Left ventricle myocardium superior (tissue), 1 donor: ENCODE results near the gene CAMK2D. TPM values are rescaled to one million over a fixed set of nuclear protein-coding genes. Genes with fewer than 3 reads are reported as not detected.

Source experiments
- ATAC-seq: fragments of 200-7000 bp; cut with Tn5 transposase; one replicate; pipeline ENCODE4 v1.9.1; 2020; ENCODE audit warnings: mild to moderate bottlenecking, moderate library complexity
- DNase-seq: peaks from one replicate; pipeline ENCODE4 v3.0.0-alpha.2; 2020
- intact Hi-C: fragments of 100-400 bp; cut with micrococcal nuclease; formaldehyde crosslinking; loops from one replicate; pipeline ENCODE4 v1.11.0; 2022
- total RNA-seq: library from RNA; stranded (reverse); fragmentation: NEBNext Ultra II Directional; extraction: Animal tissue kit (Norgen Biotek cat#: 25700); gene quantifications from one replicate; pipeline ENCODE4 v1.2.1, GENCODE V29; 2021
- donor health status: DM: no; HTN: yes; CAD: no; lungs with severe emphysema.

The CAMK2D gene
- total RNA-seq, 1 donor from 2014 or later: 232 TPM

DNA sequence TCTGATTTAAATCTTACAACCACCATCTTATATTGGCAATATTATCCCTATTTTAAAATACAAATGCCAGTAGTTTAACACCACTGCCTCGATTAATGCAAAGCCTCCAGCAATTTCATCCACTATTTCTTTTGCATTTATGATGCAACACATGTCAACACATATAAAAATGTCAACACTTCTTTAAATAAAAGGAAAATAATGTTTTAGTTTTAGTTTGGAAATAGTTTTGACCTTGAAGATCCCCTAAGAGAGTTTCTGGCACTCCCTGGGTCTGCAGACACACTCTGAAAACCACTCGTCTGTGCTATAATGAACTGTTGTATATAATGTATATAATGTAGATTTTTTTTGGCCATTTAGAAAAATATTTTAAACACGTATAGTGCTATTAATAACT is 99.0 kb downstream of the CAMK2D start:
- intact Hi-C loops: no loop called here
- DNase-seq: no peak
- ATAC-seq: no peak

DNA sequence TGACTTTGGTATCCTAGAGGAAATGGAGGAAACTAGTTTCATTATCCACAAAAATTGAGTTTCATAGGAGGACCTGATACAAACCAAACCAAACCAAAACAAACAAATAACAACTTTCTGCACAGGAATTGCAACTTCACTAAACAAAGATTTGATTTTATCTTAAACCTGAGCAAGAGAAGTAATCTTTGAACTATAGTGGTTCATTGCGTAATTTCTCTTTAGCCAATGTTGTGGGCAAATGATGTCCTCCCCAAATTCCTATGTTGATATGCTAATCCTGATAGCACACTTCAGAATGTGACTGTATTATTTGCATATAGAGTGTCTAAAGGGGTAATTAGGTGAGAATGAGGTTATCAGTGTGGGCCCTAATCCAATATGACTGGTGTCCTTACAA is 102.4 kb downstream of the CAMK2D start:
- no peak for ATAC-seq
- intact Hi-C loops: no loop called here
- DNase-seq: no peak

DNA sequence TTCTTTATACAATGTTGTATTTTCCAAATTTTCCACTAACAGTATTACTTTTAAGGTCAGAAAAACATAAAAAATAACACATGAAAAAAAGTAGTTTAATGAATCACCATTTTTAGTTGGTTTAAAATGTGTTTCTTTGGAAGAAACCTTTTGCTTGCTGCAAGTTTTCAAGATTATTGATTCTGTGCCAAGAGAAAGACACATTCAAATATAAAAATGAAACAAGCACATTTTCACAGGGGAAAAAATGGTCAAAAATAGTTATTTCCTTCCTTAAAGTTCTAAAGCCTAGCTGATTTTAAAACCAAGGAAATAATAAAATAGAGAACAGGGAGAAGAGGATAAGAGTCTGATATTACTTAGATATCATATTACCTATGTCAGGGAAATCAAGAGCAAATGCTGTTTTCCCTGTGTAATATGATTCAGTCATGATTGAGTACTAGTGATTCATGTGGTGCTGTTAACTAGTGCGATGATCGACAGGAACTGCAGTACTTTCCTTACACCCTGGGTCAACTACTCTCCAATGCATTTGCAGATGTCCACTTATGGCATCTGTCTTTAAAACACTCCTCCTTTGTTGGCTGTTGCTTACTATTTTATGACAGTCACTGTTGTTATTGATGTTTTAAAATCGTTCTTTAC is 103.8 kb downstream of the CAMK2D start:
- ATAC-seq (peak; percentile 52), DNase-seq (no peak)
- intact Hi-C loops: no loop called here

DNA sequence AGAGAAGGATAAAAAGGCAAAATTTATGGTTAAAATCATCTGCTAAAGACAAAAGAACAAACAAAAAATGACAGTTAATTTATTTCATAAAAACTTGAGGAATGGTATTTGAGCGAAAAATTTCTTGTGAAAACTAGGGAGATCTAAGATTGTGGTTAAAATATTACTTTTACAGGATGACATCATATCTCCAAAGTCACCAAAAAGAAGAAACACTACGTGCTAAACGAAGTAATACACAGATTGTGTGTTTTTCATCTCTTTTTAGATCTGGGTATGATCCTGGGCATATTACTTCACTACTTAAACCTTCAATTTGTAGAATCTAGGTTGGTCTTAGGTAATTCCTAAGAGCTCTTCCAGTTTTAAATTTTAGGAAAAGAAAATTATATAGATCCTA is 107.7 kb downstream of the CAMK2D start:
- ATAC-seq: no peak
- no peak for DNase-seq
- intact Hi-C loops: no loop called here

DNA sequence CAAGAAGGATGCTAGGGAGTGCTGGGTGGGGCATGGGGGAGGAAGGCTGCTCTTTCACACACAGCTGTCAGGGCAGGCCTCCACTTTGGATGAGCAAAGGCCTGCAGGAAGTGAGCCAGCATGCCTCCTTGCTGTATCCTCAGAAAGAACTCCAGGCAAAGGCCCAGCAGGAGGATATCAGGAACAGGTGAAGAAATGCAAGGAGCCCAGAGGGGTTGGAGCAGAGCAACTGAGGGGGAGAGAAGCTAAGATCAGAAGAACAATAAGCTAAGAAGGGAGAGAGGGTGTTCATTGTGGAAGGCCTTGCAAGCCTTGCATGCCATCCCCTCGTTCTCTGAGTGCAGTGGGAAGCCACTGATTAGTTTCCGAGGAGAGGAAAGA is 115.1 kb downstream of the CAMK2D start:
- intact Hi-C loops: no loop called here
- DNase-seq (peak; percentile 46), ATAC-seq (peak; percentile 52)

DNA sequence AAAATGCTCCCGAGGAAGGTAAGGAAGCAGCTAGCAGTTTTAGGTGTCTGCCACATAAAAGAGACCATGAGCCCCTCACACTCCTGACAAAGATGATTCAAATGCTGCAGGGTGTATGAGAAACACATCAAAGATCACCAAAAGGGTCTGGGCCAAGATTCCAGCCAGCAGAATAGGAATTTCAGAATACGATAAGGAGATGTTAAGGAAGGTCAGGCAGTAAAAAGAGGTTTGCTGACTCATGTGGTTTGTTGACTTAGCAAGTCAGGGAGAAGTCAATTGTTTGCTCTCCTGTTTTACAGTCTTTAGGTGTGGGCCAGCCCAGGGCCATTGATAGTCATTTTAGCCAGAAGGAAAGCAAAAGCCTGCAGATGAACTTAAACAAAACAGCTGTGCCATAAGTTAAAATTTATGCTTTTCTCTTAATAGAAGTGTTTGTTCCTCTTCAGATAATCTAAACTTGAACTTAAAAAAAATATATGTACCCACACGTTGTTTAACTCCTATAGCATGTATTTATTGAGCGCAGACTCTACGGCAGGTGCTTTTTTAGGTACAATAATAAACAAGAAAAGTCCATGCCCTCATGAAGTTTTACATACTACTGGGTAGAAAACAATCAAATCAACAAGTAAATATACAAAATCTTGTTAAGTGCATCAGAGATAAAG is 115.6 kb downstream of the CAMK2D start:
- DNase-seq (no peak), ATAC-seq (peak; percentile 53)
- intact Hi-C loops: no loop called here

DNA sequence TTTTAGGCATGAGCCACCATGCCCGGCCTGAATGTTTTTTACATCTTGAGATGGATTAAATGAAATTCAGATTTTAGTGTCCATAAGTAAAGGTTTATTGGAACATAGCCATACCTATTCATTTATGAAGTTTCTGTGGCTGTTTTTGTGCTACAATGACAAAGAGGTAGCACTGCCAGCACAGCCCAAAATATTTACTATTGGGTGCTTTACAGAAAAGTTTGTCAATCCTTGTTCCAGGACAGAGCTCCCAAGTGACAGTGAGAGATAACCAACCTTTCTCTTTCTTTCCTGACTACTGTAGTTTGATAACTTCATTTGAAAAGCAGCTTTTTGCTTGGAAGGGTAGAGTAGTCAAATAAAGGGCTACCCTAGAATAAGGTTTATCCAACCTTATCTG is 116.2 kb downstream of the CAMK2D start:
- intact Hi-C loops: no loop called here
- no peak for ATAC-seq

DNA sequence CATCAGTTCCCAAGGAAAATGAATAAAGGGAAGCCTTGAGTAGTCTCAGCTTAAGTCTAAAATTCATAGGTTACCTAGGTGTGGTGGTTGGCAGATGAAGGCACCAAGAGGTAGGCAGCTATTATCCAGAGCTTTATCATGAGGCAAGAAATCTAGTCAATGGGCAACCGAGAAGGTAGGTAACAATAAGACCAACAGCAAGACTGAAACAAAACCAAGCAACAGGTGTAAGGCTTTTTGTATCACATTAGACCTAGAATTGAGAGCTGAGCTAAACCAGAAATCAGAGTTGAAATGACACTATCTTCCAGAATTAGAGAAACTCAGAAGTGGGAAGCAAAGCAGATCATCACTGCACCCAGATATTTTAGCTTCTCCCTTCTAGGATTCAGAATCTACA is 117.1 kb downstream of the CAMK2D start:
- ATAC-seq (no peak), DNase-seq (no peak)
- intact Hi-C loops: no loop called here

More for the DNA sequence above, 116.2 kb downstream of the CAMK2D start:
- no peak for DNase-seq

DNA sequence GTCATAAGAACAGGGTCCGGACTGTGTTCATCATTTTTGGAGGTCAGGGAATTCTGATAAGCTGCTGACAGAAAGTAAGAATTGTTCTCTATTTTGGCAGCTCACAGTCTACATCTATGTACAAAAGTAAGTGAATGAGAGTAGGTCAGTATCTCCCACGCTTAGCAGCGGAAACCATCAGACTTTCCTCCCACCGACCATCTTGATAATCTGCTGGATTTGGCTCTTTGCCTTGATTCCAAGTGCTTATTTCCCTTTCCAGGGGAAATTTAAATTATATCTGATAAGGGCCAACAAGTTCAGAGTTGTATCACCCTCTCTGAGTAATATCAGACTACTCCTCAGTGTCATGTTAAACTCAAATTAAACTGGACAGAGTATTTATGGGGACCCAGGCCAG is 118.0 kb downstream of the CAMK2D start:
- ATAC-seq (peak; percentile 27), DNase-seq (no peak)
- intact Hi-C loops: no loop called here

DNA sequence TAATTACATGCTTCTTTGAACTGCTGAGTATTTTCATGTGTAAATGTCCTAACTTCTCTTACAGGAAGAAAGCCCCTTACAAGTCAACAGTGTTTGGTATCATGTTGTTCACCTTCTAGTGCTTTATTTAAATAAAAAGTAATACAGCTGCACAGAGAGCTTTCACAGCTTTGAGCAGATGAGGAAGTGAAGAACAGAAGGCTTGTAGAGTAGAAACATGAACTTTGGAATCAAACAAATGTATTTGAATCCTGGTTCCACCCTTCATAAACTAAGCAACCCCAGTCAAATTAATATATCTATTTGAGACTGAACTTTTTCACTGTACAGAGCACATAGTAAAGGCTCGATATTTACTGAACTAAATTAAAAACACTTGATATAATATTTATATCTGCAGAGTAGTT is 120.5 kb downstream of the CAMK2D start:
- no peak for ATAC-seq
- intact Hi-C loops: no loop called here

DNA sequence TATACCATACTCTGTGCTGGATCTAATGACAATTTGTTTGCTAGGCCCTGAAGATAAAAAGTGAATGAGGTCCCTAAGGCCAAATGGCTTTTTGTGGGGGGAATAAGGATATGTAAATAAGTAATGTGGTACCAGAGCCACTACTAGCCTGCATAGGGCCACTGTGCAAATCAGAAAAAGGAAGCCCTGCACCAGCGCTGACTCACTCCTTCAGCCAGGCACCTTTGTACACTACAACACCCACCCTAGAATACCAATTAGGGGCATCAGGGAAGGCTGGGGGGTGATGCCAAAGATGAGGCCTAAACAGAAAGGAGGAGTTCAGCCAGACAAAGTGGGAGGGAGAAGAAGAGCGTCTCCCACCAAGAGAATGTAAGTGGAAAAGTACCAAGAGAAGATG is 122.2 kb downstream of the CAMK2D start:
- ATAC-seq (no peak), DNase-seq (no peak)
- intact Hi-C loops: no loop called here

More for the DNA sequence above, 120.5 kb downstream of the CAMK2D start:
- DNase-seq: no peak

DNA sequence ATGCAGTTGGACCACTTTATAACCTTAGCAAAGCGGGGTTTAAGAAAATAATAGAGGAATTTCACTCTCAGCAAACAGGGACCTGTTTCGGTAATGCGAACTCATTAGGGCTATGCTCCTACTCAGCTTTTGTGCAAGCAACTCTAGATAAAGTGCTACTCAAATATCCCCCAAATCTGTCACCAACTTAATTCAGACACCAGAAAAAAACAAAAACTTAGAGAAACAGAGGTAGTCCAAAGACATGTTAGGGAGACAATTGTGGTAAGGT is 123.0 kb downstream of the CAMK2D start:
- intact Hi-C loops: no loop called here
- DNase-seq (no peak), ATAC-seq (no peak)

DNA sequence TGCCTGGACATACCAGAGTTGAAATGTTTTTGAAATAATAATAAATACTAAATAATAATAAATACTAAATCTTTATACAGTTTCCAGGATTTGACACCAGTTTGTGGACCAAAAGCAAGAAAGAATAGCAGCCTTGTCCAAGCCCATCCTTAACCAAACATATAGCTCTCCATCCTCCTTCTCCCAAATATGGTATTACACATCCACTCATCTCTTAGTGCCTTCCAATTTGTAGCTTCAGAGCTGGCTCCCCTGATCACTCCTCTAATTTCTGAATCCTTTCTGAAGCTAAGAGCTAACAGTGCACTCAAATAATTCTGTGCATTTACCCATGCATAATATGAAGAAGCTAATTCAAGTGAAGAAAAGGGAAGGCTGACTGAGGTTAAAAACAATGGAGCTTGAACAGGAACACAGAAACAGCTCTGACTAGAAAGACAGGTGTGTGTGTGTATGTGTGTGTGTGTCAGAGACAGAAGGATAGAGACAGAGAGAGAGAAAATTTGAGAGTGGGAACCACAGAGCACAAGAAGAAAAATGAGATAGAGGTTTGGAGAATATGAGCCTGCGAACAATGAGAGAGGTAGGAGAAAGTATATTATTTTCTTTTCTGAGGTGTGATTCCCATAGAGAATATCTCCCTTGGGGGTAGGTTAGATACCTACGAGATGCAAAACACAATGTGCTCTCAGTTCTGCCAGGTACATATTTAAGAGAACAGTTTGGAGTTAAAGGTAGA is 123.5 kb downstream of the CAMK2D start:
- intact Hi-C loops: no loop called here

DNA sequence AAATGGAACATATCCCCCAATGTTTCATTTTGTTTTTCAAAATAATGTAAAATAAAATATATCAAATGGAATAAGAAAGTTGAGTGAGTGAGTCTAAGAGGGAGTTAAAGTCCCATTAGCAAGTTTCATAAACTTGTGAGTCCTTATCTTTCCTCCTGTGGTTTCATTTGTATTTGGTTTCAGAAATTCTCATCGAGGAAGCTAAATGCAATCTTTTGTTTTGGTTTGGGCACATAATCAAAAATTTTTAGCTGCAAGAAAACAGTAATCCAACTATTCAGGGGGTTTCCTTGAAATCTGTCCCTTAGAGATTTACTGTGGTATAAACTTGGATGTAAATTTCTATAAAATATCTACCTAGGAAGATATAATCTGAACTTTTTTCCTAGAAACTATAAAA is 124.2 kb downstream of the CAMK2D start:
- intact Hi-C loops: no loop called here
- no peak for DNase-seq
- ATAC-seq: no peak

More for the DNA sequence above, 123.5 kb downstream of the CAMK2D start:
- no peak for DNase-seq
- no peak for ATAC-seq

DNA sequence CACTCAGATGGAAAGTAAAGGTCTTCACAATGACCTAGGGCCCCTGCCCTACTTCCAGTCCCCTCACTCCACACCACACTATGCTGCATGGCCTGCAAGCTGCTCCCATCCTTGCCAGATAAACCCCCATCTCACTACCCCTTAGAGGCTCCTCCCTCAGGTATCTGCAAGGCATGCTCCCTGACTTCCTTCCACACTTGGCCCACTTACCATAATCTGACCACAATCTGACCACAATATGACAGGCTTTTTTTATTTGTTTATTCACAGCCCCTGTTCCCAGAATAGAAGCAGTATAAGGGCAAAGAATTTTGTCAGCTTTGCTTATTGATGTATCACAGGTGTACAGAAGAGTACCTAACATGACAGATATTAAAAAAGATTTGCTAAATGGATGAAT is 124.7 kb downstream of the CAMK2D start:
- intact Hi-C loops: no loop called here
- DNase-seq: no peak
- ATAC-seq: no peak

DNA sequence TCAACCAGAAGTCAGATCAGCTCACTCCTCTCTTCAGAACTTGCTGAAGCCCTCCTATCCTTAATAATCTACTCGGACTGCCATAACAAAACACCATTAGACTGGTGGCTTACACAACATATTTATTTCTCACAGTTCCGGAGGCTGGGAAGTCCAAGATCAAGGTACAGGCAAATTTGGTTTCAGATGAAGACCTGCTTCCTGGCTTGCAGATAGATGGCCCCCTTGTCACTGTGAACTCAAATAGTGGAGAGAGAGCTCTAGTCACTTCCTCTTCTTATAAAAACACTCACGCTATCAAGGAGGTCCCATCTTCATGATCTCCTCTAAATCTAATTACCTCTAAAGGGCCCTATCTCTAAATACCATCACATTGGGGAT is 125.1 kb downstream of the CAMK2D start:
- DNase-seq (no peak), ATAC-seq (peak; percentile 8)
- intact Hi-C loops: no loop called here

DNA sequence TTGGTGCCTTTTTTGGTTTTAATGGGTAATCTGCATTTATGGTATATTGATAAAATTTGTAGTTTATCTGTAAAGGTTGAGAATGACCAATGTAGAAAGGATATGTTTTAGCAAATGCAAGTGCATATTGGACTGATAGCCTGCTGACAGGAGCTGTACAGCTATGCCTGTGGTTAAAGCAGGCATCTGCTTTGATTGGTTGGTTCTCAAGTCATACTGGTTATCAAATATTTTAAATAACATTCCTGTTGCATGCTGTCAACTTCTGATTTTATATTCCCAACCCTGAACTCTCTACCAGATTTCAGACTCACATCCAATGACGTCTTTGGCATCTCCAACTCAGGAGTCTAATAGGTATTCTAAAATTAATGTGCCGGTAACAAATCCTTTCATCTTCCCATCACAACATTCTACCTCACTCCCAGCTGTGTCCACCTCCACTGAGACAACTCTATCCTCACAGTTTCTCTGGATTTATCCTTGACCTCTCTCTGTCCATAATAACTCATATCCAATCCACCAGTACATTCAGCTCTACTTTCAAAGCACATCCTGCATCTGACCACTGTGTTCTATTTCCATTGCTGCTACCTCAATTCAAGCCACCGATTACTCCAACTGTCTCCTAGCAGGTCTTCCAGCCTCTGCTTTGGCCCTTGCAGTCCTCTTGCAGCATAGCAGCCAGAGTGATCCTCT is 125.7 kb downstream of the CAMK2D start:
- ATAC-seq (peak; percentile 83), DNase-seq (no peak)
- intact Hi-C loops: no loop called here

DNA sequence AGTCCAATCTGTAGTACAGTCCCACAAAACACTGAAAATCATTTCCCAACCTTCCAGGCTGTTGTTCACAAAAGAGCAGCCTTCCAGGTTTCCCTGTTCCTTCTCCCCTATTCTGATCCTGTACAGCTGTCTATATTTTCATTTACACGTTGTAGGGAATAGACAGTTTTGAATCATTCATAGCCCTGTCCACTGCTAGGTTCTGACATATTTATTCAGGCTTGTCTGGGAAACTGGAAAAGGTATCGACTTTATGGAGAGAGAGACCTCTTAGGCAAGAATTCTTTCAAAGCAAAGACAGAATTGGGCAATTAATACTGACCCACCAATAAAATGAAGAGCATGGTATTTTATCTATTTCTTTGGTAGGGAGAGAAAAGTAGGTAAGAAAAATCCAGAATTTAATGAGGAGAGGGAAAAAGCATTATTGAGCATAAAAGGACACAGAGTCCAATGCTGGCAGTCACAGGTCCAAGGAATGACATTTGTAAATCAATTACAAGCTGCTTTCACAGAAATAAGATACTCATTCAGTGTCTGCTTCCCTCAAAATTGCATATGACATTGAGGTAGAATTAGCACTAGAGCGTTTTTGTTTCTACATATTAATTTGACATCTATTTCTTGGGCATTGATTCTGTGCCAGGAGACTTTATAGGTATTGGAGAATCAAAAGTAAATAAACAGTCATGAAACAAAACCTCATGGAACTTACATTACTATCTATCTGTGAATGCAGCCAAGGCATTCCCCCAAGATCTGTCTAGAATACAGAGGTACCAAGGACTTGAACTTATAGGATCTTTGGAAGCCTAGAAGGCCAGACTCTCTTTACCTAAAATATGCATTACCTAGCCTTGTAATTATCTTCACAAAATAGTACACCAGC is 127.2 kb downstream of the CAMK2D start:
- DNase-seq (no peak), ATAC-seq (no peak)
- intact Hi-C loops: no loop called here

DNA sequence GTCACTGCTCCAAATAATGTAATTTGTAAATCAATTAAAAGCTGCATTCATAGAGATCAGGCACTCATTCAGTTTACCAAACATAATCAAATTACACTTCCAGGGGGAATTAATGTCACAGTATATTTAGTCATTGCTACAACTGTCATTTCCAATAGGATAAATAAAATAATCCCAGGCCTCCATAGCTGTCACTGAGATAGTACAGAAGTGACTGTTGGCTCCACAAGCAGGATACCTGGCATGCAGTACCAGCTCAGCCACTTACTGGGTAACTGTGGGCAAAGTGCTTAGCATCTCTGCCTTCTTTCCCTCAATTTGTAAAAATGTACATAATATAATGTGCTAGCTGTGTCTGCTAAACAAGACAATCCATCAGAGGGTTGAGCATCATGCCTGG is 128.1 kb downstream of the CAMK2D start:
- ATAC-seq (peak; percentile 67), DNase-seq (peak; percentile 44)
- intact Hi-C loops: no loop called here
